ENCODE results near the gene CYSRT1.

The CYSRT1 gene

DNA sequence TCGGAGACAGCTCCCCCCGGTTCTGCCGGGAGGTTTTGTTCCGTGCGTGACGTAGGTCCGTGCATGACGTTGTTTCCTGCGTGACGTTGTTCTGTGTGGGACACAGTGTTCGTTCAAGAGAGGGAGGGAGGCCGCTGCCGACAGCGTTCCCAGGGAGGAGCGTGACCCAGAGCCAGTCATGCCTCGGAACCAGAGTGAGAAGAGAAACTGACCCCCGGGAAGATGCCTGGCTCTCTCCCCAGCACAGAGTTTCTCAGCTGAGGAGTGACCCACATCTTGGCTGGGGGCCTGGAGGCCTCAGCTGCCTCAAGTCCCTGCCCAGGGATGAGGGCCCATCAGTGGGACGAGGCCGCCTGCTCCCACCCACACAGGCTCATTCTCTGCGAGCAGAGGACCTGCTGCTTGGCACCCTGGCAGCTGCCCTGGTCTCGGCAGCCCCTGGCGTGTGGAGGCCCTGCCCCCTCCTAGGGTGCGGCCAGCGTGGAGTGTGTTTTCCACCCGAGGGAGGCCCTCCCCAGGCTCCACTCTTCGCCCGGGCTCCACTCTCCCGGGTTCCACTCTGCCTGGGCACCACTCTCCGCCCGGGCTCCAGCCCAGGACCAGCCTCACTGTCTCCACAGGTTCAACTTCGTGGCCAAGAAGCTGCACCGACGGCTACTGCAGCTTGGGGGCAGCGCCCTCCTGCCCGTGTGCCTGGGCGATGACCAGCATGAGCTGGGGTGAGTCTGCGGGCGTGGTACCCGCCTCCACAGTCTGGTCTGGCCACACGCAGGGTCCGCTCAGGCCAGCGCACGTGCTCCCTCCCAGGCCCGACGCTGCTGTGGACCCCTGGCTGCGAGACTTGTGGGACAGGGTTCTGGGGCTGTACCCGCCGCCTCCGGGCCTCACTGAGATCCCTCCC, 11.6 kb upstream of the CYSRT1 start:
- DNase-seq: no peak

DNA sequence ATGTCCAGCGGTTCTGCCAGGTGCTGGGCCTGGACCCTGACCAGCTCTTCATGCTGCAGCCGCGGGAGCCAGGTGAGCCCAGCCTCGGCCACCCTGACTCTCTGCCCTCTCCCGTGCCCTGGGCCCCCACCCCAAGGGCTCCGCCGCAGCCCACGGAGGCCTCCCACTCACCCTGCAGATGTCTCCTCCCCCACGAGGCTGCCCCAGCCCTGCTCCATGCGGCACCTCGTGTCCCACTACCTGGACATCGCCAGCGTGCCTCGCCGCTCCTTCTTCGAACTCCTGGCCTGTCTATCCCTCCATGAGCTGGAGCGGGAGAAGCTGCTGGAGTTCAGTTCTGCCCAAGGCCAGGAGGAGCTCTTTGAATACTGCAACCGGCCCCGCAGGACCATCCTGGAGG, 10.4 kb upstream of the CYSRT1 start:
- DNase-seq: no peak

DNA sequence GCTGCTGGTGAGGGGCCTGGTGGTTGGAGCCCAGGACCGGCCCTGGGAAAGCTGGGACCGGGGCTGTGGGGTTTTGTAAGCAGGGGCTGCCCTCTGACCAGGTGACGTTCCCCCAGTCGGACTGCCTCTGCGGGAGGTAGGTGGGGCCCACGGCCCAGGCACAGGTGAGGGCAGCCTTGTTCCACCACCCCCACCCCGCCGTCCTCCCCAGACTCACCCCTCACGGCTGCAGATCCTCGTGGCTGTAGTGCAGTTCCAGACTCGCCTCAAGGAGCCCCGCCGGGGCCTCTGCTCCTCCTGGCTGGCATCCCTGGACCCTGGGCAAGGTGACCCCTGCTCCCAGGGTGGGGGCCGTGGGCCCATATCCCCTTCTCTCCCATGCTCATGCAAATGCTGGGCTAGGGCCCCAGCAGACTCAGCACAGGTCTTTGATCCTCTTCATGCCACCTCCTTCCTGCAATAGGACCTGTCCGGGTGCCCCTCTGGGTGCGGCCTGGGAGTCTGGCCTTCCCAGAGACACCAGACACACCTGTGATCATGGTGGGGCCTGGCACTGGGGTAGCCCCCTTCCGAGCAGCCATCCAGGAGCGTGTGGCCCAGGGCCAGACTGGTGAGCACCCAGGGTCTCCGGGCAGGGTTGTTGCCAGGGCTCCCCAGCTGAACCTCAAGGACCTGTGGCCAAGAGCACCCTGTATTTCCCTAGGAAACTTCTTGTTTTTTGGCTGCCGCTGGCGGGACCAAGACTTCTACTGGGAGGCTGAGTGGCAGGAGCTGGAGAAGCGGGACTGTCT, 9.6 kb upstream of the CYSRT1 start:
- DNase-seq: no peak

DNA sequence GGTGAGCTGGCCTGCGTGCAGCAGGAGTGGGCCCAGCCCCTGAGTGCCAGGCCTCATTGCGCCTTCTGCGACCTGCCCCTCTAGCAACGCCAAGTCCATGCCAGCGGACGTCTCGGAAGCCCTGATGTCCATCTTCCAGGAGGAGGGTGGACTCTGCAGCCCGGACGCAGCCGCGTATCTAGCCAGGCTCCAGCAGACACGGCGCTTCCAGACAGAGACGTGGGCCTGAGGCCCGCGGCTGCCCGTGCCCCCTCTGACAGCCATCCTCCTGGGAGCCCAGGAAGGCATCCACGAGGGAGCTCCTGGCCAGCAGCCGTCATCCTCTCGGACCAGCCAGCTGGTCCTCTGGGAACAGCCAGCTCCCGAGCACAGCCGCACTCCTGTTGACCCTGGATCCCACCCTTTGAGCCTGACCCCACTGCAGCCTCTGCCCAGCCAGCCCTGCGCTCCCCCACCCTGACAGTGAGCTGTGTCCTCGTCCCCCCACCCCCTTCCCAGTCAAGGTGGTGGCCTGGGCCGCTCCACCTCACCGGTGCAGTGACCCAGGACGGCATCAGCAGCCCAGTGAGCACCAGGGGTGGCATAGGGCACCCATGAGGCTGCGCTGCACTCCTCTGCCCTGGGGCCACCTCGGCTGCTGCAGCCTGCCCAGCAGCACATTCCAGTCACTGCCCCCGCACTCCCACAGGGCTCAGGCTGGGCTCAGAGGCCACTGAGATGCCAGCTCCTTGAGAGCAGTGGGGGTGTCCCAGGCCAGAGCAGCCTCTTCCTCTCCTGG, 8.6 kb upstream of the CYSRT1 start:
- DNase-seq: no peak

- no peak for DNase-seq
Measured at GRCh38 chr9:137217276-137218211, 7.4 kb upstream of the CYSRT1 start.

- no peak for DNase-seq
Measured at GRCh38 chr9:137218212-137218753, 6.7 kb upstream of the CYSRT1 start.

DNA sequence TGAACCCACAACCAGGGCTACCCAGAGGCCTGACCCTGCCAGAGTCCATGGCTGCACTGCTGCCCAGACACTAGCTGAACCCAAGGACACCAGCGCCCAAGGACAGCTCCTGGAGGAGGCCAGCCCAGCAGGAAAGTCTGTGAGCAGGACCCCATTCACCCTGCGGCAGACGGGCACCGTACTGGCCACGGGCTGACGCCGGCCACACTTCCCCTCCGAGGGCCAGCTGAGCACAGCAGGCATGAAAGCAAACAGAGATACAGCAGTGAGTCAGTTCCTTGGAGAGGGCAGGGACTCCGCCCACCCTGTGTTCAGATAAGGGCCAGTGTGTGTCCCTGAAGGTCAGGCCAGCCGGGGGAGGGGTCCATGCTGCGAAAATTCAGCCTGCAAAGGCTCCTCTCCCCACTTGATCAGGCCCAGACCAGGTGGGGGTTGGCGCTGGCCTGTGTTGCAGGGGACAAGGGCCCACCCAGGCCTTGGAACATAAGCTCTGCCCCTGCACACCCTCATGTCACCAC, 6.2 kb upstream of the CYSRT1 start:
- no peak for DNase-seq

DNA sequence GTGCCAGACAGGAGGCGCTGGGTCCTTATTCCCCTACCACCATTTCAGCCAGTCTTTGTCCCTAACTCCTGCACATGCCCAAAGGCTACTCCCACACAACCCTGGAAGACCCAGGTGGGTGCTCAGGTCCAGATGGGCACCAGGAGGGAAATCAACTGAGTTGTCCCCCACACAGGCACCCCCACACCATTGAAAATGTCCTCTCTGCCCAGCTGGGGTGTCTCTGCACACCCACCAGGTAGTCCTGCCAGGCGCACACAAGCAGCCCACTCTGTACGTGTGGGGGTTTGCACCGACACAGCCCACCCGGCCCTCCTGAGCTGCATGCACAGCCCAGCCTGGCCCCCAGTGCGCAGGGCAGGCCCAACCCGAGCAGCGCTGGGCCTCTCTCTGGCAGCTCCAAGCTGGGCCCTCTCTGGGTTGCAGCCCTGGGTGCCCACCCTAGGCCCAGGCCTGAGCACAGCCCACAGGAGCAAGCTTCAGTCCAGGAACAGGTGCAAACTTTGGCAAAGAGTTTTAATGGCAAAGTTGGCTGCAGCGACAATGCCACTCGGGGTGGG, 5.1 kb upstream of the CYSRT1 start:
- no peak for DNase-seq

DNA sequence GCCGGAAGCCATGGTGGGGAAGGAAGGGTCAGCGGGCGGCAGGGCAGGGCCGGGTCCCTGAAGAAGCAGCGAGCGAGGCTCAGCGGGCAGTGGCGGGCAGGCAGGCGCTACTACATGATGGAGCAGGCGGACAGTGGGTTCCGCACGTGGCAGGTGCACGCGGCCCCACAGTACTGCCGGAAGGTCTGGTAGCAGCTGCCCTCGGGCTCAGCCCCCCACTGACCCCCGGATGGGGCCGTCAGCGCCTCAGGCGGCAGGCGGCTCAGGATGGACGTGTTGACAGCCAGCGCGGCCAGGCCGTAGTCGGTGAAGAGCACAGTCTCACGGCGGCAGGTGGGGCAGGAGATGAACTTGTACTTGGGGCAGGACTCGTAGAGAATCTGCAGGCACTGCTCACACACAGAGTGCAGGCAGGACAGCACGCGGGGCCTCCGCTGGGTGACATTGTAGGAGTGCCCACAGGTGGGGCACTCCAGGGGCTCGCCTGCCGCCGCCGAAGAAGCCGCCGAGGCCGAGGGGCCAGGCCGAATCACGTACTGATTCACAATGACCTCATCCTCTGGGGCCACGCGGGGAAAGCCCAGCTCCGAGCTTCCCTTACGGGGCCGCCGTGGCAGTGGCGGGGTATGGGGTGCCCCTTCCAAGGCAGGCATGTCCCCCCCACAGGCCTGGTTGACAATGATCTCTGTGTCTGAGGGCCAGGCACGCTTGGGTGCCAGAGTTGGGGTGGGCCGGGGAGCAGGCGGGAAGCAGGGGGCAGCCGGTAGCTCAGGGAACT, 4.5 kb upstream of the CYSRT1 start:
- DNase-seq: no peak

- no peak for DNase-seq
Measured at GRCh38 chr9:137221095-137221505, 3.9 kb upstream of the CYSRT1 start.

DNA sequence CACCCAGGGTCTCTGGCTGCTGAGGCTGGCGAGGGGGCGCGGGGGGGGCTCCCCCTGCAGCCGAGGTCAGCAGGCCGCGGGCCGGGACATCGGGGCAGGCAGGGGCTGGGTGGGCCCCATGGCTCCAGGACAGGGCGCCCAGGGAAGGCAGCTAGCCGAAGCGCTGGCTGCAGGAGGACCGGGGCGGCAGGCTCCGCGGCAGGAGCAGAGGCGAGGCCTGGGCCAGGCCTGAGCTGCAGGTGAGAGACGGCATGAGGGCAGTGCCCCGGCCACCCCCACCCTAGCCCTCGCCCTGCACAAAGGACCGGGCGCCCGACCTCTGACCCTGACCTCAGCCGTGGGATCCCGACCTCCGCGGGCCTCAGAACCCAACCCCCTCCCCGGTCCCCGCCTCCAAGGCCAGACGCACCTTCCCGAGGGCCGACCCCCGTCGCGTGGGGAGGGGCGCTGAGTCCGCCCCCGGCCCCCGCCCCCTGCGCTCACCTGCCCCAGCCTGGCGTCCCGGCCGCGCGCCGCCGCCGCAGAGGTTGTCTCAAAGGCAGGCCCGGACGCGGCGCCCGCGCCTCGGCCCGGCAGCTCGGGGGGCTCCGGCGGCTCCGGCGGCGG, 3.4 kb upstream of the CYSRT1 start:
- peak; percentile 49 for DNase-seq

- peak; percentile 48 for DNase-seq
Measured at GRCh38 chr9:137222190-137223077, 2.5 kb upstream of the CYSRT1 start, which contains the start of gene RNF208. TSS of gene RNF208 (minus strand) at chr9:137222240. CDS start at chr9:137221212, 1,028 bp downstream.

DNA sequence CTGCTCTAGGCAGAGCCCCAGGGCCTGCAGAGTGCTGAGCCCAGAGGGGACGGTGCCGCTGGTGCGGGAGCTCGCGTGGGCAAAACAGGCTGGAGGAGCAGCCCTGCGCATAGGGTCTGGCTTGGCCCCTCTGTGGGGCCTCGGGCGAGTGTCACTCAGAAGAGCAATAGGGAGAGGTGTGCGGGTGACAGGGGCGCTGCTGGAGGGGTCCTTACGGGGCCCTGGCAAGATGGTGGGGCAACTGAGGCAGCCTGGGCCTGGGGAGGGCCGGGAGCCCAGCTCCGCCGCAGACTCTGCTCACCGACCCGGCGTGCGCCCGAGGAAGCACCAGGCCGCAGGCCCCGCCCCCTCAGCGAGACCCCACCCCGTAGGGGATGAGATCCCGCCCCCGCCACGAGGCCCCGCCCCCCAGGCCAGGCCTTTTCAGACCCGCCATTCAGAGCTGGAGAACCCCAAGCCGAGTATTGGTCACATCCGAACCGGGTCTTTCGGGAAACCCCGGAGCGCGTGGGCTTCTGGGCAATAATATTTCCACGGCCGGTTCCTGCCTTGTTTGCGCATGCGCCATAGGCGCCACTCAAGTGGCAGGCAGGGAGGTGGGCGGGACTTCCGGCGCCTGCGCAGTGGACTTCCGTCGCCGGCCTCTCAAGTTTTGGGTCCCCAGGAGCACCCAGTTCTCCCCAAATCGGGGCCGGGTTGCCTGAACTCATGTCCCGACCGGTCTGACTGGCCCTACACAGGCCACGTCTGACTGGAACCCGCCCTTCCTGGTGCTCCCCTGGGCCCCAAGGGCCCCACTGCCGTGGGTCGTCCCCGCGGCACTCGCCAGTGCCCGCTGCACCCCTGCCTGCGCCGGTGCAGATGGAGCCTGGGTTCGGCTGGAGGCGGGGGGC, 1.6 kb upstream of the CYSRT1 start:
- peak; percentile 97 for DNase-seq

- no peak for DNase-seq
Measured at GRCh38 chr9:137225699-137226331, 841 bp downstream of the CYSRT1 start.

GRCh38 chr9:137226338-137227053, 1.5 kb downstream of the CYSRT1 start:
- DNase-seq: no peak

All from NCI-H345 (cell line).